K562 (cell line): ENCODE results near the gene DNAJC25. TPM values are rescaled to one million over a fixed set of nuclear protein-coding genes. Genes with fewer than 3 reads are reported as not detected.
A peak's percentile ranks its signal among the peaks of the same experiment; 100 is the strongest.

Experiments used
- BRD9 ChIP-seq: fragments of 450-650 bp; IDR thresholded peaks from 2 replicates; pipeline ENCODE4 v1.6.1; 2018; ENCODE audit warnings: low read depth; ENCODE audit not compliant: partially characterized antibody
- CCNT2 ChIP-seq: IDR thresholded peaks from 2 replicates; pipeline ENCODE4 v1.6.1; 2011; ENCODE audit warnings: borderline replicate concordance, low read depth, mild to moderate bottlenecking, moderate library complexity, mixed read lengths, low read length; ENCODE audit not compliant: insufficient read length; ENCODE audit errors: extremely low read depth
- ELF4 ChIP-seq: fragments of 450-650 bp; formaldehyde crosslinking; IDR thresholded peaks from 2 replicates; pipeline ENCODE4 v1.4.0; 2022; ENCODE audit warnings: missing genetic modification characterization
- GABPB1 ChIP-seq: sonication (generic); formaldehyde crosslinking; IDR thresholded peaks from 2 replicates; pipeline ENCODE4 v1.8.0; 2022; ENCODE audit warnings: mild to moderate bottlenecking, missing genetic modification reagents
- HDGF ChIP-seq: fragments of 450-650 bp; IDR thresholded peaks from 2 replicates; pipeline ENCODE4 v1.6.1; 2016
- HMGN3 ChIP-seq: IDR thresholded peaks from 2 replicates; pipeline ENCODE4 v1.6.1; 2011; ENCODE audit warnings: borderline replicate concordance, low read depth, mild to moderate bottlenecking, mixed read lengths, low read length; ENCODE audit not compliant: insufficient read length; ENCODE audit errors: extremely low read depth
- KAT7 ChIP-seq: sonication (generic); formaldehyde crosslinking; IDR thresholded peaks from 2 replicates; pipeline ENCODE4 v1.8.0; 2022; ENCODE audit warnings: missing genetic modification reagents, mild to moderate bottlenecking, borderline replicate concordance
- KLF1 ChIP-seq: fragments of 450-650 bp; IDR thresholded peaks from 2 replicates; pipeline ENCODE4 v1.6.1; 2016; ENCODE audit warnings: missing genetic modification characterization, missing compliant biosample characterization
- PCBP2 ChIP-seq: fragments of 200-400 bp; formaldehyde crosslinking; IDR thresholded peaks from 2 replicates; pipeline ENCODE4 v1.6.1; 2018; ENCODE audit warnings: low read length, low read depth, mild to moderate bottlenecking, moderate library complexity; ENCODE audit not compliant: poor library complexity, severe bottlenecking
- RBFOX2 ChIP-seq: fragments of 200-400 bp; formaldehyde crosslinking; IDR thresholded peaks from 2 replicates; pipeline ENCODE4 v1.6.1; 2017; ENCODE audit warnings: low read depth, mild to moderate bottlenecking, low read length, moderate library complexity
- SMC3 ChIP-seq: conservative IDR thresholded peaks from 2 replicates; pipeline ENCODE4 v1.6.1; 2011; ENCODE audit warnings: low read depth, low read length, improper control_type of control experiment; ENCODE audit not compliant: insufficient read depth
- SUPT5H ChIP-seq: fragments of 450-650 bp; IDR thresholded peaks from 2 replicates; pipeline ENCODE4 v1.6.1; 2016
- TAL1 ChIP-seq: fragments of 450-650 bp; IDR thresholded peaks from 2 replicates; pipeline ENCODE4 v1.6.1; 2016; ENCODE audit warnings: mild to moderate bottlenecking
- TCF7L2 ChIP-seq: fragments of 150-350 bp; IDR thresholded peaks from 2 replicates; pipeline ENCODE4 v1.6.1; 2016; ENCODE audit warnings: low read depth, mild to moderate bottlenecking, low read length, moderate library complexity
- TEAD1 ChIP-seq, 2 experiments: fragments of 450-650 bp in 1 of 2; sonication (generic) in 1 of 2; formaldehyde crosslinking; IDR thresholded peaks; 2 replicates each; pipeline versions ENCODE4 v1.4.0 to v1.8.0; 2020 to 2022; ENCODE audit warnings: mild to moderate bottlenecking in 2 of 2, missing genetic modification reagents in 1 of 2
- TFAP4 ChIP-seq: sonication (generic); formaldehyde crosslinking; IDR thresholded peaks from 2 replicates; pipeline ENCODE4 v1.8.0; 2022; ENCODE audit warnings: missing genetic modification reagents, mild to moderate bottlenecking, moderate library complexity, borderline replicate concordance
- VEZF1 ChIP-seq: fragments of 200-800 bp; sonication (Bioruptor generic); IDR thresholded peaks from 2 replicates; pipeline ENCODE4 v1.6.1; 2017; ENCODE audit warnings: missing genetic modification characterization, missing compliant biosample characterization
- ZBTB7A ChIP-seq: IDR thresholded peaks from 2 replicates; pipeline ENCODE4 v1.6.1; 2011; ENCODE audit warnings: low read depth, mild to moderate bottlenecking, low read length, moderate library complexity, borderline replicate concordance; ENCODE audit not compliant: control insufficient read depth
- ZFX ChIP-seq: sonication (generic); formaldehyde crosslinking; IDR thresholded peaks from 2 replicates; pipeline ENCODE4 v1.8.0; 2022; ENCODE audit warnings: mild to moderate bottlenecking, missing genetic modification reagents, moderate library complexity
- ZNF76 ChIP-seq: fragments of 250-450 bp; sonication (Bioruptor Pico); IDR thresholded peaks from 2 replicates; pipeline ENCODE4 v1.4.0; 2020; ENCODE audit warnings: mild to moderate bottlenecking, moderate library complexity, borderline replicate concordance
- polyA plus RNA-seq, 8 experiments: library from polyadenylated mRNA; depleted of rRNA in 4 of 8; stranded (reverse) in 5 of 8; unstranded in 3 of 8; fragments of >200 nt; fragmentation: Nextera tagmentation in 2 of 8; fragmentation: Illumina TruSeq in 1 of 8; extraction: Ambion mirVana in 2 of 8; extraction: Trizol in 1 of 8; gene quantifications; 2 replicates each; pipeline versions ENCODE4 v1.2.1 to v1.2.3, GENCODE V29; 2011 to 2014; ENCODE audit warnings: inconsistent platforms in 1 of 8, missing spikeins in 1 of 8
- total RNA-seq, 7 experiments: library from RNA; depleted of rRNA in 6 of 7; stranded (reverse); fragments of >200 nt in 6 of 7; fragmentation: Illumina TruSeq in 2 of 7; extraction: Trizol in 2 of 7; gene quantifications; 2 replicates each; pipeline versions ENCODE4 v1.2.1 to v1.2.3, GENCODE V29; 2011 to 2021; ENCODE audit warnings: low replicate concordance in 1 of 7
- TF ChIP-seq, protein P1 (sequence below): fragments of 250-450 bp; sonication (Bioruptor Pico); IDR thresholded peaks from 2 replicates; pipeline ENCODE4 v1.8.0; 2022; ENCODE audit warnings: inconsistent platforms
- TF ChIP-seq, protein P2 (sequence below), 2 experiments: IDR thresholded peaks; 2 replicates each; pipeline ENCODE4 v1.6.1; 2011; ENCODE audit warnings: borderline replicate concordance in 1 of 2, control low read depth in 1 of 2, low read depth in 1 of 2, low read length in 1 of 2, mild to moderate bottlenecking in 1 of 2, mixed read lengths in 1 of 2, moderate library complexity in 1 of 2; ENCODE audit not compliant: insufficient read depth in 1 of 2, insufficient read length in 1 of 2, poor library complexity in 1 of 2, severe bottlenecking in 1 of 2; ENCODE audit errors: extremely low read depth in 1 of 2

The DNAJC25 gene
- total and polyA plus RNA-seq, 9 of the 15 experiments (the other 6 are each of a cell fraction or from before 2014, with no cell fraction given), result 3.7 to 11.2 (median 7.1) TPM

- TF ChIP-seq TFAP4 (CRISPR knock-in tag), result peak; percentile 18; the same call in 1 of the 2 replicates
- TF ChIP-seq CCNT2, result peak; percentile 26
- TF ChIP-seq SMC3, result no peak
- TF ChIP-seq GABPB1 (CRISPR knock-in tag), result peak; percentile 42; the same call in 1 of the 2 replicates
- TF ChIP-seq ZBTB7A, result peak; percentile 79
- TF ChIP-seq VEZF1 (CRISPR knock-in tag), result peak; percentile 69; the same call in 1 of the 2 replicates
- TF ChIP-seq BRD9, result no peak
- 0 out of 4 replicates have a peak, but pooled peaks of 1 of the 2 experiments have one; percentile 2 for TF ChIP-seq TEAD1 (CRISPR knock-in tag; IDR thresholded peaks at IDR 0.05)
- peak; percentile 81 for TF ChIP-seq ZFX (CRISPR knock-in tag)
- TF ChIP-seq SUPT5H, result peak; percentile 51; the same call in 1 of the 2 replicates
- peak; percentile 34; the same call in 1 of the 2 replicates for TF ChIP-seq KAT7
- TF ChIP-seq ELF4 (CRISPR knock-in tag), result no peak
- no peak for TF ChIP-seq HDGF
- TF ChIP-seq, protein P1, sequence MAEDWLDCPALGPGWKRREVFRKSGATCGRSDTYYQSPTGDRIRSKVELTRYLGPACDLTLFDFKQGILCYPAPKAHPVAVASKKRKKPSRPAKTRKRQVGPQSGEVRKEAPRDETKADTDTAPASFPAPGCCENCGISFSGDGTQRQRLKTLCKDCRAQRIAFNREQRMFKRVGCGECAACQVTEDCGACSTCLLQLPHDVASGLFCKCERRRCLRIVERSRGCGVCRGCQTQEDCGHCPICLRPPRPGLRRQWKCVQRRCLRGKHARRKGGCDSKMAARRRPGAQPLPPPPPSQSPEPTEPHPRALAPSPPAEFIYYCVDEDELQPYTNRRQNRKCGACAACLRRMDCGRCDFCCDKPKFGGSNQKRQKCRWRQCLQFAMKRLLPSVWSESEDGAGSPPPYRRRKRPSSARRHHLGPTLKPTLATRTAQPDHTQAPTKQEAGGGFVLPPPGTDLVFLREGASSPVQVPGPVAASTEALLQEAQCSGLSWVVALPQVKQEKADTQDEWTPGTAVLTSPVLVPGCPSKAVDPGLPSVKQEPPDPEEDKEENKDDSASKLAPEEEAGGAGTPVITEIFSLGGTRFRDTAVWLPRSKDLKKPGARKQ (CRISPR knock-in tag), result no peak
- no peak for TF ChIP-seq PCBP2
- TF ChIP-seq KLF1, result no peak
- no peak for TF ChIP-seq TCF7L2
- peak; percentile 75 for TF ChIP-seq HMGN3
- TF ChIP-seq ZNF76 (CRISPR knock-in tag), result no peak
- TF ChIP-seq RBFOX2, result peak; percentile 81
- peak; percentile 21; the same call in 1 of the 2 replicates for TF ChIP-seq TAL1
- TF ChIP-seq, protein P2, sequence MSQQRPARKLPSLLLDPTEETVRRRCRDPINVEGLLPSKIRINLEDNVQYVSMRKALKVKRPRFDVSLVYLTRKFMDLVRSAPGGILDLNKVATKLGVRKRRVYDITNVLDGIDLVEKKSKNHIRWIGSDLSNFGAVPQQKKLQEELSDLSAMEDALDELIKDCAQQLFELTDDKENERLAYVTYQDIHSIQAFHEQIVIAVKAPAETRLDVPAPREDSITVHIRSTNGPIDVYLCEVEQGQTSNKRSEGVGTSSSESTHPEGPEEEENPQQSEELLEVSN (IDR thresholded peaks at IDR 0.05; ENCODE audit: borderline replicate concordance in 1 of 2, extremely low read depth in 1 of 2, insufficient read depth in 1 of 2, insufficient read length in 1 of 2, low read depth in 1 of 2, low read length in 1 of 2, poor library complexity in 1 of 2, severe bottlenecking in 1 of 2), result peak in 1 of 2 experiments; percentile 58
Observed at GRCh38 chr9:111661150-111661801, 30.1 kb downstream of the DNAJC25 start, which contains the start of gene GNG10 (continued).
